K562 (cell line): ENCODE data around the gene SMOC2. TPM values are rescaled to one million over a fixed set of nuclear protein-coding genes. Genes with fewer than 3 reads are reported as not detected.
"Not testable (repeated sequence)": the region's sequence is repeated elsewhere in the genome, so short reads cannot be mapped to it uniquely, and the experiment has no call there.

ENCODE experiments used
- ATAC-seq: fragments of 200-7000 bp; cut with Tn5 transposase; 3 replicates; pipeline ENCODE4 v1.9.1; 2020; ENCODE audit warnings: moderate library complexity
- BruUV-seq: library from RNA; stranded (reverse); fragments of 400-500 nt; replicated peaks from 2 replicates; lab custom pipeline; 2021; lab: Mats Ljungman, UMichigan
- CTCF ChIA-PET: fragments of 300-600 bp; formaldehyde crosslinking; extraction: SDS; loops from one replicate; lab custom pipeline; 2021; ENCODE audit warnings: low intra/inter-chr PET ratio; lab: Yijun Ruan, JAX
- POLR2A ChIA-PET: fragments of 300-600, 350-650 bp; sonication (Branson Sonifier 250); formaldehyde crosslinking; extraction: SDS; loops from one replicate; lab custom pipeline; 2021; ENCODE audit warnings: antibody characterized with exemption, inconsistent platforms; lab: Yijun Ruan, JAX
- DNase-seq, 4 experiments: peaks; one replicate each; pipeline versions ENCODE4 v3.0.0 to v3.0.0-alpha.2; 2011 to 2018; ENCODE audit warnings: low spot score in 3 of 4, mixed read lengths in 3 of 4; ENCODE audit errors: extremely low read depth in 1 of 4
- FAIRE-seq: peaks from 2 replicates; lab custom pipeline; 2011; peaks lifted over from hg19 to GRCh38; lab: Jason Lieb, UNC
- H2AFZ ChIP-seq: 2 replicates; pipeline ENCODE4 v1.6.0; 2011; ENCODE audit warnings: low read depth, low read length, control low read depth, inconsistent platforms
- H3K27ac ChIP-seq: fragments of 200-600 bp; 3 replicates; pipeline ENCODE4 v1.8.0; 2011; ENCODE audit warnings: low read depth, mild to moderate bottlenecking, control low read depth, inconsistent platforms, low read length, moderate library complexity, mixed read lengths; ENCODE audit errors: extremely low read depth
- H3K27me3 ChIP-seq, 2 experiments: fragments of 300-600 bp in 1 of 2; 2 replicates in 1 of 2; 3 replicates in 1 of 2; pipeline versions ENCODE4 v1.6.0 to v1.8.0; 2011; ENCODE audit warnings: inconsistent platforms in 2 of 2, low read length in 2 of 2, mild to moderate bottlenecking in 1 of 2, mixed read lengths in 1 of 2, moderate library complexity in 1 of 2; ENCODE audit not compliant: control insufficient read depth in 2 of 2, insufficient read depth in 2 of 2
- H3K36me3 ChIP-seq: fragments of 300-600 bp; 3 replicates; pipeline ENCODE4 v1.8.0; 2011; ENCODE audit warnings: mild to moderate bottlenecking, low read length, inconsistent platforms; ENCODE audit not compliant: control insufficient read depth, insufficient read depth
- H3K4me1 ChIP-seq, 2 experiments: fragments of 200-600 bp in 1 of 2; replicated peaks in 1 of 2; 2 replicates in 1 of 2; 3 replicates in 1 of 2; pipeline versions ENCODE4 v1.5.1 to v1.8.0; 2011; ENCODE audit warnings: inconsistent platforms in 2 of 2, low read length in 2 of 2, mild to moderate bottlenecking in 1 of 2, mixed read lengths in 1 of 2, moderate library complexity in 1 of 2; ENCODE audit not compliant: control insufficient read depth in 2 of 2, insufficient read depth in 2 of 2
- H3K4me2 ChIP-seq: 2 replicates; pipeline ENCODE4 v1.6.1; 2011; ENCODE audit warnings: low read length, control low read depth, inconsistent platforms, mixed read lengths; ENCODE audit not compliant: insufficient read depth
- H3K4me3 ChIP-seq: fragments of 200-600 bp; sonication (generic), shearing (Covaris generic); 2 replicates; pipeline ENCODE4 v1.5.1; 2016; ENCODE audit warnings: control low read depth, inconsistent platforms
- H3K79me2 ChIP-seq: fragments of 200-600 bp; 3 replicates; pipeline ENCODE4 v1.8.0; 2011; ENCODE audit warnings: low read length, inconsistent platforms; ENCODE audit not compliant: control insufficient read depth, insufficient read depth
- H3K9ac ChIP-seq, 2 experiments: 2 replicates each; pipeline versions ENCODE4 v1.6.0 to v1.6.1; 2011; ENCODE audit warnings: low read depth in 2 of 2, low read length in 2 of 2, control low read depth in 1 of 2, inconsistent platforms in 1 of 2, mild to moderate bottlenecking in 1 of 2, mixed read lengths in 1 of 2; ENCODE audit not compliant: insufficient read depth in 1 of 2
- H3K9me1 ChIP-seq: one replicate; pipeline ENCODE4 v1.6.0; 2011; ENCODE audit warnings: inconsistent platforms, mild to moderate bottlenecking, low read length, moderate library complexity; ENCODE audit not compliant: control insufficient read depth, insufficient read depth
- H3K9me3 ChIP-seq: replicated peaks from 2 replicates; pipeline ENCODE4 v1.5.1; 2011; ENCODE audit warnings: low read depth, low read length, inconsistent platforms; ENCODE audit not compliant: control insufficient read depth, insufficient read depth
- H4K20me1 ChIP-seq: replicated peaks from 2 replicates; pipeline ENCODE4 v1.6.1; 2011; ENCODE audit warnings: low read length, inconsistent platforms, mixed read lengths; ENCODE audit not compliant: control insufficient read depth, insufficient read depth
- CBX8 ChIP-seq: fragments of 200-600 bp; sonication (generic); IDR thresholded peaks from 2 replicates; pipeline ENCODE4 v1.6.1; 2012; ENCODE audit warnings: borderline replicate concordance, mixed run types, low read depth, mild to moderate bottlenecking, moderate library complexity, mixed read lengths, low read length, control low read depth, inconsistent platforms; ENCODE audit not compliant: poor library complexity, severe bottlenecking; ENCODE audit errors: extremely low read depth
- DACH1 ChIP-seq: fragments of 450-650 bp; IDR thresholded peaks from 2 replicates; pipeline ENCODE4 v1.6.1; 2018; ENCODE audit not compliant: partially characterized antibody
- HEY1 ChIP-seq: fragments of 250-450 bp; sonication (Bioruptor Pico); IDR thresholded peaks from 2 replicates; pipeline ENCODE4 v1.5.0; 2020; ENCODE audit warnings: mild to moderate bottlenecking, moderate library complexity, borderline replicate concordance
- SNRNP70 ChIP-seq: fragments of 200-400 bp; formaldehyde crosslinking; optimal IDR thresholded peaks from 2 replicates; pipeline ENCODE3; 2017; ENCODE audit warnings: low read depth, low read length
- TEAD1 ChIP-seq, 2 experiments: fragments of 450-650 bp in 1 of 2; sonication (generic) in 1 of 2; formaldehyde crosslinking; IDR thresholded peaks; 2 replicates each; pipeline versions ENCODE4 v1.4.0 to v1.8.0; 2020 to 2022; ENCODE audit warnings: mild to moderate bottlenecking in 2 of 2, missing genetic modification reagents in 1 of 2
- WGBS: fragments of 100-300 bp; shearing (Covaris generic); methylation state at CpG from one replicate; pipeline ENCODE4 v1.1.6; 2016; ENCODE audit warnings: low coverage, mixed read lengths; ENCODE audit not compliant: insufficient coverage; ENCODE audit errors: missing lambda C conversion rate; 5-methylcytosine and 5-hydroxymethylcytosine counted together
- in situ Hi-C: fragments of 300-500 bp; cut with MboI; formaldehyde crosslinking; loops from 4 replicates; pipeline ENCODE4 v1.15.0; 2018; ENCODE audit warnings: inconsistent platforms, mixed read lengths
- intact Hi-C: fragments of 100-400 bp; cut with micrococcal nuclease; formaldehyde crosslinking; loops from 2 replicates; pipeline ENCODE4 v1.14.2; 2022
- polyA plus RNA-seq, 8 experiments: library from polyadenylated mRNA; depleted of rRNA in 4 of 8; stranded (reverse) in 5 of 8; unstranded in 3 of 8; fragments of >200 nt; fragmentation: Nextera tagmentation in 2 of 8; fragmentation: Illumina TruSeq in 1 of 8; extraction: Ambion mirVana in 2 of 8; extraction: Trizol in 1 of 8; gene quantifications; 2 replicates each; pipeline versions ENCODE4 v1.2.1 to v1.2.3, GENCODE V29; 2011 to 2014; ENCODE audit warnings: inconsistent platforms in 1 of 8, missing spikeins in 1 of 8
- total RNA-seq, 7 experiments: library from RNA; depleted of rRNA in 6 of 7; stranded (reverse); fragments of >200 nt in 6 of 7; fragmentation: Illumina TruSeq in 2 of 7; extraction: Trizol in 2 of 7; gene quantifications; 2 replicates each; pipeline versions ENCODE4 v1.2.1 to v1.2.3, GENCODE V29; 2011 to 2021; ENCODE audit warnings: low replicate concordance in 1 of 7
- TF ChIP-seq, protein P1 (sequence below), 3 experiments: IDR thresholded peaks in 2 of 3; conservative IDR thresholded peaks in 1 of 3; 2 replicates each; pipeline ENCODE4 v1.5.1; 2011 to 2012; ENCODE audit warnings: low read length in 3 of 3, mild to moderate bottlenecking in 3 of 3, control low read depth in 2 of 3, improper control_type of control experiment in 1 of 3, inconsistent platforms in 1 of 3, low read depth in 1 of 3, mixed read lengths in 1 of 3, moderate library complexity in 1 of 3; ENCODE audit not compliant: insufficient read depth in 2 of 3

The SMOC2 gene
- total and polyA plus RNA-seq, 9 of the 15 experiments (the other 6 are each of a cell fraction or from before 2014, with no cell fraction given) = 0.45 to 2.3 (median 1.1) TPM

GRCh38 chr6:168537540-168537884, 96.5 kb downstream of the SMOC2 start:
- ChIA-PET CTCF (no interaction called here), POLR2A (no interaction called here)
- Histone ChIP-seq H3K36me3 (no peaks in the 10 kb centered on the region), H3K9me3 (no peaks in the 10 kb centered on the region), H3K27me3 (peaks cover 4 to 40% of the 10 kb centered on the region in 2 experiments; a peak in 4 of 5 replicates), H2AFZ (no peak overlapping the region), H3K79me2 (no peaks in the 10 kb centered on the region), H3K9ac (no peak overlapping the region), H3K4me1 (peaks cover 0 to 13% of the 10 kb centered on the region in 2 experiments; a peak in 1 of 5 replicates), H3K4me2 (no peak overlapping the region), H3K4me3 (no peak overlapping the region), H3K27ac (no peak overlapping the region), H3K9me1 (no peaks in the 10 kb centered on the region), H4K20me1 (peaks cover 7% of the 10 kb centered on the region; the same call in 1 of the 2 replicates)
- TF ChIP-seq DACH1 (no peak), CBX8 (no peak), SNRNP70 (no peak), HEY1 (CRISPR knock-in tag) (no peak)
- in situ Hi-C loops = no loop called here
- BruUV-seq = no TSS peak
- 23% methylated on average over 10 of the region's 10 CpGs for WGBS
- ATAC-seq (peak; percentile 38), DNase-seq (no peak), FAIRE-seq (no peak)
- intact Hi-C loops = no loop called here

DNA sequence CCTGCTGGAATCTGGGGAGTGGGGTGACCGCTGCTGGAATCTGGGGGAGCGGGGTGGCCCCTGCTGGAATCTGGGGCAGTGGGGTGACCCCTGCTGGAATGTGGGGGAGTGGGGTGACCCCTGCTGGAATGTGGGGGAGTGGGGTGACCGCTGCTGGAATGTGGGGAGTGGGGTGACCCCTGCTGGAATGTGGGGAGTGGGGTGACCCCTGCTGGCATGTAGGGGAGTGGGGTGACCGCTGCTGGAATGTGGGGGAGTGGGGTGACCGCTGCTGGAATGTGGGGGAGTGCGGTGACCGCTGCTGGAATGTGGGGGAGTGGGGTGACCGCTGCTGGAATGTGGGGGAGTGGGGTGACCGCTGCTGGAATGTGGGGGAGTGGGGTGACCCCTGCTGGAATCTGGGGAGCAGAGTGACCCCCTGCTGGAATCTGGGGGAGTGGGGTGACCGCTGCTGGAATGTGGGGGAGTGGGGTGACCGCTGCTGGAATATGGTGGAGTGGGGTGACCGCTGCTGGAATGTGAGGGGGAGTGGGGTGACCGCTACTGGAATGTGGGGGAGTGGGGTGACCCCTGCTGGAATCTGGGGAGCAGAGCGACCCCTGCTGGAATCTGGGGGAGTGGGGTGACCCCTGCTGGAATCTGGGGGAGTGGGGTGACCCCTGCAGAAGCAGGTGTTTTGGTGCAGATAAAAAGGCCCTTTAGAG, 97.4 kb downstream of the SMOC2 start:
- intact Hi-C loops, H2AFZ ChIP-seq, H3K9ac ChIP-seq, H3K27ac ChIP-seq, H3K9me3 ChIP-seq, H3K9me1 ChIP-seq, ATAC-seq, H3K36me3 ChIP-seq, POLR2A ChIA-PET, CTCF ChIA-PET, H4K20me1 ChIP-seq, DNase-seq, H3K4me2 ChIP-seq, H3K79me2 ChIP-seq, H3K4me3 ChIP-seq, FAIRE-seq, in situ Hi-C loops, BruUV-seq: not testable (repeated sequence)
- WGBS = 22% methylated on average over 10 of the region's 14 CpGs
- peak in 1 of 2 experiments; percentile 38; a peak in 1 of 4 replicates for TF ChIP-seq TEAD1 (CRISPR knock-in tag; IDR thresholded peaks at IDR 0.05)
- TF ChIP-seq, protein P1, sequence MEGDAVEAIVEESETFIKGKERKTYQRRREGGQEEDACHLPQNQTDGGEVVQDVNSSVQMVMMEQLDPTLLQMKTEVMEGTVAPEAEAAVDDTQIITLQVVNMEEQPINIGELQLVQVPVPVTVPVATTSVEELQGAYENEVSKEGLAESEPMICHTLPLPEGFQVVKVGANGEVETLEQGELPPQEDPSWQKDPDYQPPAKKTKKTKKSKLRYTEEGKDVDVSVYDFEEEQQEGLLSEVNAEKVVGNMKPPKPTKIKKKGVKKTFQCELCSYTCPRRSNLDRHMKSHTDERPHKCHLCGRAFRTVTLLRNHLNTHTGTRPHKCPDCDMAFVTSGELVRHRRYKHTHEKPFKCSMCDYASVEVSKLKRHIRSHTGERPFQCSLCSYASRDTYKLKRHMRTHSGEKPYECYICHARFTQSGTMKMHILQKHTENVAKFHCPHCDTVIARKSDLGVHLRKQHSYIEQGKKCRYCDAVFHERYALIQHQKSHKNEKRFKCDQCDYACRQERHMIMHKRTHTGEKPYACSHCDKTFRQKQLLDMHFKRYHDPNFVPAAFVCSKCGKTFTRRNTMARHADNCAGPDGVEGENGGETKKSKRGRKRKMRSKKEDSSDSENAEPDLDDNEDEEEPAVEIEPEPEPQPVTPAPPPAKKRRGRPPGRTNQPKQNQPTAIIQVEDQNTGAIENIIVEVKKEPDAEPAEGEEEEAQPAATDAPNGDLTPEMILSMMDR (IDR thresholded peaks at IDR 0.05 in 2 of 3, conservative IDR thresholded peaks at IDR 0.05 in 1 of 3; ENCODE audit: insufficient read depth in 2 of 3, low read depth in 1 of 3, low read length in 3 of 3) = peak; percentile 30 to 70 (median 42); a peak in 3 of 6 replicates
- peaks cover 0 to 13% of the 10 kb centered on the region in 2 experiments; a peak in 1 of 5 replicates for H3K4me1 ChIP-seq
- peaks cover 4 to 40% of the 10 kb centered on the region in 2 experiments; a peak in 4 of 5 replicates for H3K27me3 ChIP-seq
